Measurements from ENCODE around the gene SLC25A42. TPM values are rescaled to one million over a fixed set of nuclear protein-coding genes. Genes with fewer than 3 reads are reported as not detected.
"Not testable (repeated sequence)": the region's sequence is repeated elsewhere in the genome, so short reads cannot be mapped to it uniquely, and the experiment has no call there.

Gene SLC25A42
- total and polyA plus RNA-seq, 2 experiments from 2014 or later: 5.9 to 6.9 TPM

GRCh38 chr19:19106056-19106551, 42.3 kb downstream of the SLC25A42 start:
- H3K79me2 ChIP-seq (ENCODE audit: insufficient read depth): no peaks in the 10 kb centered on the region
- H2AFZ ChIP-seq: no peak overlapping the region
- no peaks in the 10 kb centered on the region for H3F3A ChIP-seq (ENCODE audit: insufficient read depth)
- no peaks in the 10 kb centered on the region for H3K9me2 ChIP-seq (ENCODE audit: insufficient read depth)
- H3K4me2 ChIP-seq (ENCODE audit: unreplicated experiment): no peak overlapping the region
- H3K9ac ChIP-seq: no peak overlapping the region
- H3K27me3 ChIP-seq (replicated peaks; ENCODE audit: insufficient read depth): no peaks in the 10 kb centered on the region
- H3K27ac ChIP-seq: no peak overlapping the region
- WGBS, 2 experiments (ENCODE audit: low coverage in 1 of 2, low lambda C conversion rate in 2 of 2, missing lambda C conversion rate in 2 of 2): 76 to 79% methylated on average over 19 to 25 of the region's 25 CpGs
- no peaks in the 10 kb centered on the region; the same call in 1 of the 2 replicates for H3K4me1 ChIP-seq (ENCODE audit: insufficient read depth)
- TF ChIP-seq EZH2 (IDR thresholded peaks at IDR 0.05; ENCODE audit: insufficient read depth, poor library complexity, severe bottlenecking): no peak
- TF ChIP-seq EZH2phosphoT487 (IDR thresholded peaks at IDR 0.05; ENCODE audit: insufficient read depth, low read depth): no peak
- H4K20me1 ChIP-seq (ENCODE audit: insufficient read depth): no peaks in the 10 kb centered on the region
- no peaks in the 10 kb centered on the region for H3K36me3 ChIP-seq (ENCODE audit: low read depth)
- DNase-seq: no peak
- H3K9me3 ChIP-seq (ENCODE audit: low read depth): no peaks in the 10 kb centered on the region
- in situ Hi-C loops (cut with MboI): no loop called here
- no peak overlapping the region for H3K4me3 ChIP-seq

GRCh38 chr19:19106938-19107337, 43.1 kb downstream of the SLC25A42 start:
- whole genome bisulfite sequencing, 2 experiments (ENCODE audit: low coverage in 1 of 2, low lambda C conversion rate in 2 of 2, missing lambda C conversion rate in 2 of 2): 94 to 95% methylated on average over 7 of the region's 7 CpGs
- H3K36me3 ChIP-seq (ENCODE audit: low read depth); H3F3A ChIP-seq (ENCODE audit: insufficient read depth); in situ Hi-C loops (cut with MboI); H2AFZ ChIP-seq; DNase-seq; H3K27me3 ChIP-seq (replicated peaks; ENCODE audit: insufficient read depth); H3K27ac ChIP-seq; H3K9ac ChIP-seq; H3K79me2 ChIP-seq (ENCODE audit: insufficient read depth); H3K4me1 ChIP-seq (ENCODE audit: insufficient read depth); H3K4me2 ChIP-seq (ENCODE audit: unreplicated experiment); H3K9me2 ChIP-seq (ENCODE audit: insufficient read depth); H3K4me3 ChIP-seq; H4K20me1 ChIP-seq (ENCODE audit: insufficient read depth); H3K9me3 ChIP-seq (ENCODE audit: low read depth): not testable (repeated sequence)

GRCh38 chr19:19107654-19108053, 43.9 kb downstream of the SLC25A42 start:
- H2AFZ ChIP-seq: no peak overlapping the region
- no peak overlapping the region for H3K9ac ChIP-seq
- H3K27ac ChIP-seq: no peak overlapping the region
- H3K9me3 ChIP-seq (ENCODE audit: low read depth): no peaks in the 10 kb centered on the region
- H3K4me2 ChIP-seq (ENCODE audit: unreplicated experiment): no peak overlapping the region
- no peaks in the 10 kb centered on the region; the same call in 1 of the 2 replicates for H3K4me1 ChIP-seq (ENCODE audit: insufficient read depth)
- H3K36me3 ChIP-seq (ENCODE audit: low read depth): no peaks in the 10 kb centered on the region
- in situ Hi-C loops (cut with MboI): no loop called here
- H3K79me2 ChIP-seq (ENCODE audit: insufficient read depth): no peaks in the 10 kb centered on the region
- H3K9me2 ChIP-seq (ENCODE audit: insufficient read depth): no peaks in the 10 kb centered on the region
- H3F3A ChIP-seq (ENCODE audit: insufficient read depth): no peaks in the 10 kb centered on the region
- DNase-seq: no peak
- WGBS, 2 experiments (ENCODE audit: low coverage in 1 of 2, low lambda C conversion rate in 2 of 2, missing lambda C conversion rate in 2 of 2): 85% methylated on average over 11 of the region's 11 CpGs
- H3K4me3 ChIP-seq: no peak overlapping the region
- TF ChIP-seq EZH2phosphoT487 (IDR thresholded peaks at IDR 0.05; ENCODE audit: insufficient read depth, low read depth): no peak
- TF ChIP-seq EZH2 (IDR thresholded peaks at IDR 0.05; ENCODE audit: insufficient read depth, poor library complexity, severe bottlenecking): no peak
- H3K27me3 ChIP-seq (replicated peaks; ENCODE audit: insufficient read depth): no peaks in the 10 kb centered on the region
- no peaks in the 10 kb centered on the region for H4K20me1 ChIP-seq (ENCODE audit: insufficient read depth)

- Histone ChIP-seq H3F3A (ENCODE audit: insufficient read depth) (no peaks in the 10 kb centered on the region), H3K27ac (no peak overlapping the region), H3K36me3 (ENCODE audit: low read depth) (no peaks in the 10 kb centered on the region), H3K4me3 (no peak overlapping the region), H3K27me3 (replicated peaks; ENCODE audit: insufficient read depth) (no peaks in the 10 kb centered on the region), H3K4me1 (ENCODE audit: insufficient read depth) (no peaks in the 10 kb centered on the region; the same call in 1 of the 2 replicates), H4K20me1 (ENCODE audit: insufficient read depth) (no peaks in the 10 kb centered on the region), H3K79me2 (ENCODE audit: insufficient read depth) (no peaks in the 10 kb centered on the region), H3K9ac (no peak overlapping the region), H3K4me2 (ENCODE audit: unreplicated experiment) (no peak overlapping the region), H3K9me2 (ENCODE audit: insufficient read depth) (no peaks in the 10 kb centered on the region), H2AFZ (no peak overlapping the region), H3K9me3 (ENCODE audit: low read depth) (no peaks in the 10 kb centered on the region)
- TF ChIP-seq EZH2phosphoT487 (IDR thresholded peaks at IDR 0.05; ENCODE audit: insufficient read depth, low read depth) (no peak), EZH2 (IDR thresholded peaks at IDR 0.05; ENCODE audit: insufficient read depth, poor library complexity, severe bottlenecking) (no peak)
- DNase-seq: peak; percentile 21
- WGBS, 2 experiments (ENCODE audit: low coverage in 1 of 2, low lambda C conversion rate in 2 of 2, missing lambda C conversion rate in 2 of 2): 79 to 80% methylated on average over 9 of the region's 9 CpGs
- in situ Hi-C loops (cut with MboI): no loop called here
Observed at GRCh38 chr19:19109601-19110000, 45.8 kb downstream of the SLC25A42 start.

Data from GM23248 (cell line).